Body of pancreas (tissue), 4 donors: ENCODE measurements around the gene LEMD3.

Experiments used
- CTCF ChIP-seq, 7 experiments: fragments of 450-650 bp in 4 of 7; fragments of 200-600 bp in 3 of 7; sonication (generic) in 3 of 7; IDR thresholded peaks; one replicate each; pipeline ENCODE4 v1.5.1; 2016 to 2019; ENCODE audit warnings: antibody characterized with exemption in 7 of 7
- POLR2A ChIP-seq, 3 donors: fragments of 450-650 bp; IDR thresholded peaks; one replicate each; pipeline ENCODE4 v1.6.1; 2016; ENCODE audit warnings: antibody characterized with exemption in 3 of 3, mild to moderate bottlenecking in 2 of 3

DNA sequence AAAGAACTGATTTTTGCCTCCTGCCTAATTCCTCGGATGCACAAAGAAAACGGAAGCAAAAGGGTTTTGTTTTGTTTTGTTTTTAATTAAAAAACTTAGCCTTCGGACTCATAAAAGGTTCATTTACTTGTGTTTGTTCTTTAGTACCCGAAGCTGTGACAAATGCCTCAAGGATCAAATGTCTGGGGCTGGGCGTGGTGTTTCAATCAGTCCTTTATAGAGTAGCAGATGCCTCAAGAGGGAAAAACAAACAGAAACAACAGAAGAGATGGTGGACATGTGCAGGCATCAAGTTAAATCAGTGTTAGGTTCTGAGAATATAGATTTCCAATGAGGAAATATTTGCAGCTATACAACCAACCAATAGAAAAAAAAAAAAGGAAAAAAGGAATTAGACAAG lies 46.7 kb upstream of the LEMD3 start:
- TF ChIP-seq CTCF (IDR thresholded peaks at IDR 0.05) = no peak
- TF ChIP-seq POLR2A (IDR thresholded peaks at IDR 0.05) = no peak
